C4-2B (cell line): Measurements from ENCODE around the gene FRMD1.

Experiments used
- ZFX ChIP-seq: fragments of 450-650 bp; IDR thresholded peaks from 2 replicates; pipeline ENCODE4 v1.6.1; 2017
- TF ChIP-seq, protein P1 (sequence below): fragments of 450-650 bp; conservative IDR thresholded peaks from 2 replicates; pipeline ENCODE4 v1.5.1; 2017; ENCODE audit warnings: mild to moderate bottlenecking

- TF ChIP-seq, protein P1, sequence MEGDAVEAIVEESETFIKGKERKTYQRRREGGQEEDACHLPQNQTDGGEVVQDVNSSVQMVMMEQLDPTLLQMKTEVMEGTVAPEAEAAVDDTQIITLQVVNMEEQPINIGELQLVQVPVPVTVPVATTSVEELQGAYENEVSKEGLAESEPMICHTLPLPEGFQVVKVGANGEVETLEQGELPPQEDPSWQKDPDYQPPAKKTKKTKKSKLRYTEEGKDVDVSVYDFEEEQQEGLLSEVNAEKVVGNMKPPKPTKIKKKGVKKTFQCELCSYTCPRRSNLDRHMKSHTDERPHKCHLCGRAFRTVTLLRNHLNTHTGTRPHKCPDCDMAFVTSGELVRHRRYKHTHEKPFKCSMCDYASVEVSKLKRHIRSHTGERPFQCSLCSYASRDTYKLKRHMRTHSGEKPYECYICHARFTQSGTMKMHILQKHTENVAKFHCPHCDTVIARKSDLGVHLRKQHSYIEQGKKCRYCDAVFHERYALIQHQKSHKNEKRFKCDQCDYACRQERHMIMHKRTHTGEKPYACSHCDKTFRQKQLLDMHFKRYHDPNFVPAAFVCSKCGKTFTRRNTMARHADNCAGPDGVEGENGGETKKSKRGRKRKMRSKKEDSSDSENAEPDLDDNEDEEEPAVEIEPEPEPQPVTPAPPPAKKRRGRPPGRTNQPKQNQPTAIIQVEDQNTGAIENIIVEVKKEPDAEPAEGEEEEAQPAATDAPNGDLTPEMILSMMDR, result no peak
- no peak for TF ChIP-seq ZFX
Measured at GRCh38 chr6:168049277-168049676, 29.7 kb downstream of the FRMD1 start.
